ENCODE data around the gene SHC2.

- TF ChIP-seq POLR2AphosphoS5 (IDR thresholded peaks at IDR 0.05; ENCODE audit: borderline replicate concordance, low read depth, low read length) (no peak), EZH2 (IDR thresholded peaks at IDR 0.05) (no peak), FOXP2 (optimal IDR thresholded peaks at IDR 0.05; ENCODE audit: control extremely low read depth, extremely low read length, insufficient read depth) (no peak)
Observed at GRCh38 chr19:463483-464207, 2.8 kb upstream of the SHC2 start.

All from SK-N-MC (cell line).